ENCODE results near the gene ZNF565. TPM values are rescaled to one million over a fixed set of nuclear protein-coding genes. Genes with fewer than 3 reads are reported as not detected.

The ZNF565 gene
- total and polyA plus RNA-seq, 2 of the 13 experiments (the other 11 are each of a cell fraction or from before 2014, with no cell fraction given): 1.8 to 5.2 TPM

DNA sequence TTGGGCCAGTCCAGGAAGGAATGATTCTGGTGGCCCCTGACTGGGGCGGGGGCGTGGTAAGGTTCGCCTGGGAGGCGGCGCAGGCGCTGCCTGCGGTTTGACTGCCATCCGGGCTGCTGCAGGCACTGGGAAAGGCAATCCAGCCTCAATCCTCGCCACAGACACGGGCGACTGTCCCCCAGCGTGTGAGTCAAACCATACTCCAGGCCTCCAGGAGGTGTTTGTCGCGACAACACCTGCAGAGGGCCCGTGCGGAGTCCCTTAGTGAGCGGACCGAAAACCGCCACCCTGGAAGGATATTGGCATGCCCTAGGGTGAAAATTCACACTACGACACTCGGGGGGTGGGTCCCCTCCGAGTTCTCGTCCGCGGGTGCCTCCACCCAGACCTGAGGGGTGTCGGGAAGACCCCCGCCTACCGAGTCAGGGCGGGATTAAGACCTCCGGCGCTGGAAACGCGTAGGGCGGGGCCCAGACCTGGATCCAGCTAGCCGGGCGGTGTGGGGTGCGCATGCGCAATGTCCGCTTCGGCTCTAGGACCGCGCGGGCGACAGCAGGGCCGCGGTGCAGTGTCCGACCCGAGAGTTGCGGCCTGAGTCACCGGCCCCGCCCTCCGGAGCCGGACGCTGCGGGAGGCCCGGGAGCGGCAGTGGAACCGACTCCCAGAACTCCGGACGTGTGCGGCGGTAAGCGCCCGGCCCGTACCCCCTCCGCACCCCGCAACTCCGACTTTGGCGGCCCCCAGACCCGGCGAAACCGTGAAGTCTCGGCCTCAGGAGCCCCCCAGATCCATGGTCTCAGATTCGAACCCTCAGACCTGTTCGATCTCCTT lies 74.8 kb downstream of the ZNF565 start, which contains the start of gene CAPNS1 (continued):
- no peak for TF ChIP-seq ZNF891 (CRISPR knock-in tag; IDR thresholded peaks at IDR 0.05)
- TF ChIP-seq TP53 (CRISPR knock-in tag; conservative IDR thresholded peaks at IDR 0.05): peak; percentile 84
- TF ChIP-seq, protein P1, sequence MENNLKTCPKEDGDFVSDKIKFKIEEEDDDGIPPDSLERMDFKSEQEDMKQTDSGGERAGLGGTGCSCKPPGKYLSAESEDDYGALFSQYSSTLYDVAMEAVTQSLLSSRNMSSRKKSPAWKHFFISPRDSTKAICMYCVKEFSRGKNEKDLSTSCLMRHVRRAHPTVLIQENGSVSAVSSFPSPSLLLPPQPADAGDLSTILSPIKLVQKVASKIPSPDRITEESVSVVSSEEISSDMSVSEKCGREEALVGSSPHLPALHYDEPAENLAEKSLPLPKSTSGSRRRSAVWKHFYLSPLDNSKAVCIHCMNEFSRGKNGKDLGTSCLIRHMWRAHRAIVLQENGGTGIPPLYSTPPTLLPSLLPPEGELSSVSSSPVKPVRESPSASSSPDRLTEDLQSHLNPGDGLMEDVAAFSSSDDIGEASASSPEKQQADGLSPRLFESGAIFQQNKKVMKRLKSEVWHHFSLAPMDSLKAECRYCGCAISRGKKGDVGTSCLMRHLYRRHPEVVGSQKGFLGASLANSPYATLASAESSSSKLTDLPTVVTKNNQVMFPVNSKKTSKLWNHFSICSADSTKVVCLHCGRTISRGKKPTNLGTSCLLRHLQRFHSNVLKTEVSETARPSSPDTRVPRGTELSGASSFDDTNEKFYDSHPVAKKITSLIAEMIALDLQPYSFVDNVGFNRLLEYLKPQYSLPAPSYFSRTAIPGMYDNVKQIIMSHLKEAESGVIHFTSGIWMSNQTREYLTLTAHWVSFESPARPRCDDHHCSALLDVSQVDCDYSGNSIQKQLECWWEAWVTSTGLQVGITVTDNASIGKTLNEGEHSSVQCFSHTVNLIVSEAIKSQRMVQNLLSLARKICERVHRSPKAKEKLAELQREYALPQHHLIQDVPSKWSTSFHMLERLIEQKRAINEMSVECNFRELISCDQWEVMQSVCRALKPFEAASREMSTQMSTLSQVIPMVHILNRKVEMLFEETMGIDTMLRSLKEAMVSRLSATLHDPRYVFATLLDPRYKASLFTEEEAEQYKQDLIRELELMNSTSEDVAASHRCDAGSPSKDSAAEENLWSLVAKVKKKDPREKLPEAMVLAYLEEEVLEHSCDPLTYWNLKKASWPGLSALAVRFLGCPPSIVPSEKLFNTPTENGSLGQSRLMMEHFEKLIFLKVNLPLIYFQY (CRISPR knock-in tag; IDR thresholded peaks at IDR 0.05; ENCODE audit: borderline replicate concordance): peak; percentile 89
- TF ChIP-seq, protein P2, sequence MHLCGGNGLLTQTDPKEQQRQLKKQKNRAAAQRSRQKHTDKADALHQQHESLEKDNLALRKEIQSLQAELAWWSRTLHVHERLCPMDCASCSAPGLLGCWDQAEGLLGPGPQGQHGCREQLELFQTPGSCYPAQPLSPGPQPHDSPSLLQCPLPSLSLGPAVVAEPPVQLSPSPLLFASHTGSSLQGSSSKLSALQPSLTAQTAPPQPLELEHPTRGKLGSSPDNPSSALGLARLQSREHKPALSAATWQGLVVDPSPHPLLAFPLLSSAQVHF (CRISPR knock-in tag; IDR thresholded peaks at IDR 0.05): no peak
- TF ChIP-seq GABPA (IDR thresholded peaks at IDR 0.05; ENCODE audit: low read depth, low read length): peak; percentile 38
- TF ChIP-seq GABPA (CRISPR knock-in tag; IDR thresholded peaks at IDR 0.05; ENCODE audit: low read depth): peak; percentile 56; the same call in 1 of the 2 replicates
- TF ChIP-seq PAX8 (CRISPR knock-in tag; IDR thresholded peaks at IDR 0.05; ENCODE audit: borderline replicate concordance): no peak
- TF ChIP-seq, protein P3, sequence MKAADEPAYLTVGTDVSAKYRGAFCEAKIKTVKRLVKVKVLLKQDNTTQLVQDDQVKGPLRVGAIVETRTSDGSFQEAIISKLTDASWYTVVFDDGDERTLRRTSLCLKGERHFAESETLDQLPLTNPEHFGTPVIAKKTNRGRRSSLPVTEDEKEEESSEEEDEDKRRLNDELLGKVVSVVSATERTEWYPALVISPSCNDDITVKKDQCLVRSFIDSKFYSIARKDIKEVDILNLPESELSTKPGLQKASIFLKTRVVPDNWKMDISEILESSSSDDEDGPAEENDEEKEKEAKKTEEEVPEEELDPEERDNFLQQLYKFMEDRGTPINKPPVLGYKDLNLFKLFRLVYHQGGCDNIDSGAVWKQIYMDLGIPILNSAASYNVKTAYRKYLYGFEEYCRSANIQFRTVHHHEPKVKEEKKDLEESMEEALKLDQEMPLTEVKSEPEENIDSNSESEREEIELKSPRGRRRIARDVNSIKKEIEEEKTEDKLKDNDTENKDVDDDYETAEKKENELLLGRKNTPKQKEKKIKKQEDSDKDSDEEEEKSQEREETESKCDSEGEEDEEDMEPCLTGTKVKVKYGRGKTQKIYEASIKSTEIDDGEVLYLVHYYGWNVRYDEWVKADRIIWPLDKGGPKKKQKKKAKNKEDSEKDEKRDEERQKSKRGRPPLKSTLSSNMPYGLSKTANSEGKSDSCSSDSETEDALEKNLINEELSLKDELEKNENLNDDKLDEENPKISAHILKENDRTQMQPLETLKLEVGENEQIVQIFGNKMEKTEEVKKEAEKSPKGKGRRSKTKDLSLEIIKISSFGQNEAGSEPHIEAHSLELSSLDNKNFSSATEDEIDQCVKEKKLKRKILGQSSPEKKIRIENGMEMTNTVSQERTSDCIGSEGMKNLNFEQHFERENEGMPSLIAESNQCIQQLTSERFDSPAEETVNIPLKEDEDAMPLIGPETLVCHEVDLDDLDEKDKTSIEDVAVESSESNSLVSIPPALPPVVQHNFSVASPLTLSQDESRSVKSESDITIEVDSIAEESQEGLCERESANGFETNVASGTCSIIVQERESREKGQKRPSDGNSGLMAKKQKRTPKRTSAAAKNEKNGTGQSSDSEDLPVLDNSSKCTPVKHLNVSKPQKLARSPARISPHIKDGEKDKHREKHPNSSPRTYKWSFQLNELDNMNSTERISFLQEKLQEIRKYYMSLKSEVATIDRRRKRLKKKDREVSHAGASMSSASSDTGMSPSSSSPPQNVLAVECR (CRISPR knock-in tag; IDR thresholded peaks at IDR 0.05; ENCODE audit: borderline replicate concordance): peak; percentile 90
- TF ChIP-seq ZBTB10 (CRISPR knock-in tag; IDR thresholded peaks at IDR 0.05; ENCODE audit: borderline replicate concordance): peak; percentile 57; the same call in 1 of the 2 replicates
- no peak for TF ChIP-seq MAFK (conservative IDR thresholded peaks at IDR 0.05 in 1 of 2, IDR thresholded peaks at IDR 0.05 in 1 of 2; ENCODE audit: low read length in 2 of 2)
- TF ChIP-seq ZNF572 (CRISPR knock-in tag; IDR thresholded peaks at IDR 0.05): no peak
- TF ChIP-seq THAP9 (CRISPR knock-in tag; IDR thresholded peaks at IDR 0.05; ENCODE audit: borderline replicate concordance): peak; percentile 68; the same call in 1 of the 2 replicates
- no peak for TF ChIP-seq KAT2B (IDR thresholded peaks at IDR 0.05; ENCODE audit: borderline replicate concordance, low read depth, low read length)

Data from HepG2 (cell line).